Fibroblast of villous mesenchyme (primary cell): ENCODE measurements around the gene ARL11. TPM values are rescaled to one million over a fixed set of nuclear protein-coding genes. Genes with fewer than 3 reads are reported as not detected.

Experiments used
- DNase-seq: peaks from one replicate; pipeline ENCODE4 v3.0.0-alpha.2; 2010; ENCODE audit warnings: low read depth
- H3K4me3 ChIP-seq: 2 replicates; pipeline ENCODE4 v1.5.1; 2011; ENCODE audit warnings: low read depth, mild to moderate bottlenecking, low read length
- CTCF ChIP-seq: IDR thresholded peaks from 2 replicates; pipeline ENCODE4 v1.5.1; 2012; ENCODE audit warnings: low read depth, mild to moderate bottlenecking, low read length; ENCODE audit not compliant: insufficient read depth
- total RNA-seq: library from RNA; depleted of rRNA; stranded (reverse); fragments of >200 nt; gene quantifications from 2 replicates; pipeline ENCODE4 v1.2.3, GENCODE V29; 2012

ARL11 gene
- total RNA-seq, 1 donor: not detected

DNA sequence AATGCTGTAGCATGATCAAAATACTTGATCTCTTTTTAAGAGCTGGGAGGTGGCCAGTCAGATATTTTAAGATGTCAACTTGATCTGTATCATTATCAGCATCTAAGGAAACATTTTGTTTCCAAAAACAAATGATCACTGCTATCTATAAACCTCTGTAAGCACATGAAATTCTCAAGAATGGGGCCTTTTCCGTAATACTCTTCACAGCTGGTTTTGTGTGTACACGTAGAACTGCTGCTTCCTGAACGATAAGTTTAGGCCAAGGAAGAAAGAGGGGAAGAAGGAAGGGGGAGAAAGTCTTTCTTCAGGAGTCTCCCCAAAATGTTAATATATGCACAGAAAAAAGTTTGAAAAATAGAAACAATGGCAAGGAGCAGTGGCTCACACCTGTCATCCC lies 25.7 kb downstream of the ARL11 start:
- TF ChIP-seq CTCF: no peak
- no peak for DNase-seq

DNA sequence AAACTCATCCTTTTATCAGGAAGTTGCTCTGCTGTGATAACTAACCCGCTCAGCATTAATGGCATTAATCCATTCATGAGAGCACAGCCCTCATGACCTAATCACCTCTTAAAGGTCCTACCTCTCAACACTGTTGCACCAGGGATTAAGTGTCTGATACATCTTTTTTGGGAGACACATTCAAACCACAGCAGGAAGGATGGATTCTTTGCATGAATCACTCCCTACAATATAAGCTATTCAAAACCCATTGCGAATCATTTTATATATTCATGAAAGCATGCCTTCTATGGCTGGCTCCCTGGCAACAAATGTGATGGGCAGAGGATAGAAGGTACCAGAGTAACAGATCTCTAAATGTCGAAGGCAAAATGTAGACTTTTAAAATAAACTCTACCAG lies 27.6 kb downstream of the ARL11 start:
- no peak overlapping the region for H3K4me3 ChIP-seq
- no peak for DNase-seq
- TF ChIP-seq CTCF: no peak

More for the DNA sequence above, 25.7 kb downstream of the ARL11 start:
- no peak overlapping the region for H3K4me3 ChIP-seq

DNA sequence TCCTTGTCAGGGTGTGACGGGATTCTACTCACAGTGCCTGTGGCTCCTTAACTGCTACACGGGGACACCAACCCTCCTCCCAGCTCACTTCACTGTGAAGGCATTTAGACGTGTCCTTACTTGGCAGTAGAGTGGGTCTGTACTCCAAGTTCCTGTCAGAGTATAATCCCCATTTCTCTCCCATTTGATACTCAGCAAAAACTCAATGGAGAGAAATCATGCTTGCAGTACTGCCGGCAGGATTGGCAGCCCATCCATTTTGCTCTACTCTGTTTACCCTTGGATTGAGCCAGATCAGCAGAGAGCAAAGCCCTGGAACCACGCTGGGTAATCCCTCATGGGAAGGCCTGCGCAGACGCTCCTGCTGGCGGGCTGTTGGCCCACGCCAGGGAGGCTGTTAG lies 28.9 kb downstream of the ARL11 start:
- TF ChIP-seq CTCF: no peak
- no peak overlapping the region for H3K4me3 ChIP-seq
- no peak for DNase-seq

- no peak for TF ChIP-seq CTCF
- H3K4me3 ChIP-seq: no peak overlapping the region
- no peak for DNase-seq
These were observed 36.3 kb downstream of the ARL11 start for GRCh38 chr13:49664606-49665005.

DNA sequence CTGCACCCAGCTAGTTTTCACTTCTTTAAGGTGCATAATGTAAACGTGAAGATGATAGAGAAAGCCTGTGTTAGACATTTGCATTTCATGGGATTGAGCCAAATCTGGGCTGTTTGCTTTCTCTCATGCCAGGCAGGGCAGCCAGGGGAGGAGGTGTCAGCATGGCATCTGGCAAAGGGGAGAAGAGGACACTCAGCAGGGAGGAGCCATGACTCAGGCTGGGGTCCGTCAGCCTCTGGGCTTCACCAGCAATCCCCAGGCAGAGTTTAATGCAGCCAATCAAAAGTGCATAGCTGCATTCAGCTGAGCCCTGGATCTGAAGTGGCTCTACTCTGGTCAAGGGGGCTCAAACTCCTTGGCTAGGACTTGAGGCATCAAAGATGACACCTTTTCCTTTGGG lies 39.5 kb downstream of the ARL11 start:
- DNase-seq: no peak
- no peak for TF ChIP-seq CTCF
- H3K4me3 ChIP-seq: no peak overlapping the region

DNA sequence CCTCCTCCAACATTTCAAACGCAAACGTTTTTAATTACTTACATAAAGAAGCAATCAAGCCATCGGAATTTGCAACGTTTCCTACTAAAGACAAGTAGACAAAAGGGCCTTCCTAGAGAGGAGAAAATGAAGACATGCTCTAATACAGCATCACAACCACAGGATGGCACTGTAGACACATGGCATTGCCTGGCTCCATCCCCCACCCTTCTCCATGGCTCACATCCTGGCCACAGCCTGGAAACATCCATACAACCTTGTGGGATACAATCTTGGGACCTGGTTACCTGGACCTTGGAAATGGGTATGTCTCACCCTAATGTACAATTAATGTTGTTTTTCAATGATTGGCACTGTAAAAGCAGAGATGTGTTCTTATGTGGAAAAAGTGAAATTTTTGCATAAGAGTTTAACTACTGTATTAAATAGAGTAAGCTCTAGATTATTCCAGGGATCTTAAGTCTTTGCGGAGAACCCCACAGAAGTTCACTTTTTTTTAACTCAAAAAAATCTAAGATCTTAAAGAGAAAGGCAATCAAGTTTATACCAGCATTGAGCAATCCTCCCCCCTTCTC lies 41.5 kb downstream of the ARL11 start:
- no peak overlapping the region for H3K4me3 ChIP-seq
- peak; percentile 77 for TF ChIP-seq CTCF
- DNase-seq: peak; percentile 73

GRCh38 chr13:49670828-49671227 lies 42.5 kb downstream of the ARL11 start:
- H3K4me3 ChIP-seq: no peak overlapping the region
- no peak for TF ChIP-seq CTCF
- no peak for DNase-seq
